Activated CD8-positive, alpha-beta memory T cell treated with anti-CD3 and anti-CD28 coated beads, Interleukin-2, amount 50 U/mL, for 48 hours (primary cell): Measurements from ENCODE around the gene SMG6.

Experiments used
- DNase-seq: peaks from one replicate; pipeline ENCODE4 v3.0.0-alpha.2; 2020

Gene SMG6

DNA sequence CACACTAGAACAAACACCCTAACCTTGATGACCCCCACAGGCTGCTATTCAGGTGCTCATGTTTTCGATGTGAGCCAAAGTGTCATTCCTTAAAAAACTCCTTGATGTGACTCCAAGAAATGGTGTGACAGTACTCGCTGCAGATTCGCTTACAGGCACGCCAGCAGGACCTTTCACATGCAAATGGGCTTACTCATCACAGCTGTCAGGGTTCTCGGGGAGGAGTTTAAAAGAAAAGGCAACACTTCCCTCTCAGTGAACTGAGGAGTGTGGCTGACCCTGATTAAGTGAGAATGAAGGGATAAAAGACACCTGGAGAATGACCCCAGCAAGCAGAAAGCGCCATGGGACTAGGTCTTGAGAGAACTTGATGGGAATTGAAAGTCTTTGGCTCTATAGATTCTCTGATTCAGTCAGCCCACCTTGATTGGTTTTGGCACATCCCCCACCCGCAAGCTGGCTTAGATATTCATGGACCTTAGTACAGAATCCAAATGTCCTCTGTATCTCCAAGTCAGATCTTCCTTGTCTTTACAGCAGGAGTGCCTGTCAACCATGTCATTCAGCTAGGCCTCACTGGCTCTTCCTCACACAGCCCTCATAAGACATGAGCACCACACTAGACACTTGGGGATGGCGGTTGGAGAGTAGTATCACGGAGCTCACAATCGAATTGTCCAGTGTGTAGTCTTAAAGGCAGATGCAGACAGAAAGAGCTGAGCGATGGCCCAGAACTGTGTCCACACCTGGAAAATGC lies 166.1 kb downstream of the SMG6 start:
- DNase-seq = no peak

DNA sequence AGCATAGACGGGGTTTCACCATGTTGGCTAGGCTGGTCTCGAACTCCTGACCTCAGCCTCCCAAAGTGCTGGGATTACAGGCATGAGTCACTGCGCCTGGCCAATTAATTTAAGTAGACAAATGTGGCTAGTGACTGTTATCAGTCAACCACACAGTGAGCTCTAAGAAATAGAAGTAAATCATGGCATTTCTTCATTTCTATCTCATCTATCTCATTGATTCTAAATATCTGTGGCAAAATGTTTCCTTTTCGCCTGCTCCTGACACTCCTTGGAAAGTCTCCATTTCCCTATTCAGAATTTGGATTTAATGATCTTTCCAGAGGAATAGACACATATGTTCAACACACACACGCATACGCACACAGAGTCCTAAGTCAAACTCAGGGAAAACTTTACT lies 167.3 kb downstream of the SMG6 start:
- DNase-seq = no peak

DNA sequence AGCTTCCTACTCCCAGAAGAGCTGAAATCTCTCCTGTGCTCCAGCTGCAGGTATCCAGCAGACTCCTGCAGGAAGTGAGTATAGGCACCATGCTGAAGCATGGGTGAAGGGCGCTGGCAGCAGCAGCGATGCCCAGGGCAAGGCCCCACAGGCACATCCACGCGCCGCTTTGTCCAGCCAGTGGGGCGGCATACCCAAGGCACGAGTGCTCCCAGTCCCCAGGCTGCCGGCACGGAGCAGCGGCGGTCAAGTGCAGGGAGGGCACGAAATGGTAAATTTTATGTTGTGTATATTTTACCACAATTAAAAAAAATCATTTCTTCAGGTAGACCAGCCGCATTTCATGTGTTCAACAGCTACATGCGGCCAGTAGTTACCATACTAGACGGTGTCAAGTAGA lies 175.6 kb downstream of the SMG6 start:
- no peak for DNase-seq

DNA sequence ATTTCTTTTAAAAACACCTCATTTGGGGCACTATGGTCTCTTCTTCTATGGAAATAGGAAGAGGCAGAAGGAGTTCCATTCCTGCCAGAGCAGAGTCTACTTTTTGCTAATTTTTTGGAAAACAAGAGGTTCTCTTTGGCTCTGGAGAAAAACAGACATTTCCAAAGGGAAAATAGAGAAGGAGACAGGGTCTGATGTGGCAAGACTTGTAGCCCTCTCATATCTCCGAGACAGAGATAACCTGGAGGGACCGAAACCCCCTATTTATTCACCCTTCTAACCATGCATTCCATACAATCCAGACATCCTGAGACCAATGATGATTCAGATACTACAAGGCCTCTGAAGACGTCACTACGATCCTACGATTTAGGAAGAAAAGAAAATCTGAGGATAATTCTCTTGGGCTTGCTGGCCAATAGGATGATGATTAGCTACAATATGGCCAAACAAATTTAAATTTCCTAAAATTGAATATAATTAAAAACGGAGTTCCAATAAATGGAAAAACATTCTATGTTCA lies 178.5 kb downstream of the SMG6 start:
- DNase-seq = no peak

DNA sequence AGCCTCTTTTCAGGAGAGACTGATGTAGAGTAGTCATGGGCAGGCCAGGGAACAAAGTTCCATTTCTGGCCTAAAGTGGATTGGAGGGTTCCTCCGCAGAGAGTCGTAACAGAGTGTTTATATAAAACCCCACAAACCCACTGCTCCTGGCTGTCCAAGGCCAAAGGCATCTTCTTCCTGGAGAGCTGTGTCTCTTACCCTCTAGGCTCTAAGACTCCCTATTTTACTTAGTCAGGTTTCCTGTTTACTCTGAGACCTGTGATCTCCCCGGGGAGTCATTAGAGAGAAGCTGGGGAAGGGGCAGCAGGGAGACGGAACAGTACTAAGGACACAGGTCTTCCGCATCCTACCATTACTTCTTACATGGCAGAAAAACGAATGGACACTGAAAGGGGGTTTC lies 179.2 kb downstream of the SMG6 start:
- no peak for DNase-seq

DNA sequence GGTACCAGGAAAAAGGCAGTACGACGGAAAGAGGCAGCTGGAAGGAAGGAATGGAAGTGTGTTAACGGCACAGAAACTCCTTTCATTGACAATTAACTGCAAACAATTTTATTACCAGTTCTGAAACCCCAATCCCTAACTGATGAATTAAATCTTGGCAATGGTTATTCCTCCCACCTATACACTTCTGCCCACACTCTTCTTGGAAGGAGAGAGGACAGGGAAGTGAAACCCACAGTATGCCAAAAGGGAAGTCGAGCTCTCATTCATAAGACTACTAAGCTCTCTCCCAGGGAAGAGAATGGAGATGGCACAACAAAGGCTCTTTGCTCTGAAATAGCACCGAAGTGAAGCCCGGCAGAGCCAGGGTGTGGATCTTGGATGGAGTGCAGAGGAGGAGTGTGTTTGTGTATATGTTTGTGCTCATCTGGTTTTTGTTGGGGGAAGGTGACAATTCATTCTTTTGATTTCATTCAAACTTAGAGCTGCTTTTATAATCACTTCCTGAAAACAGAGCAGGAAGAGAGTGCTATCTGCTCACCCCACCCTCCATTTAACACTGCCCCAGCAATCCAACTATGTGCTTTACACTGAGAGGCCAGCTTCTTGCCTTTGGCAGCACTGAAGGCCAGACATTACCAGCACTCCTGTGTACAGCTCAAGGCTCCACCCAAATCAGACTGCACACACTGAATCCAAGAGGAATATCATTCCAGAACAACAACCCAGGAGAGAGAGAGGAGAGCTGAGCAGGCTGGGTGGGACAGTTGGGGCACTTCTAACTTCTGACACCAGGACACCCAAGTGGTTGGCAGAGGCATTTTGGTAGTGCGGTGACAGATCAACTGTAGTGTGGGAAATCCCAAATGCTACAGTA lies 180.0 kb downstream of the SMG6 start:
- no peak for DNase-seq

DNA sequence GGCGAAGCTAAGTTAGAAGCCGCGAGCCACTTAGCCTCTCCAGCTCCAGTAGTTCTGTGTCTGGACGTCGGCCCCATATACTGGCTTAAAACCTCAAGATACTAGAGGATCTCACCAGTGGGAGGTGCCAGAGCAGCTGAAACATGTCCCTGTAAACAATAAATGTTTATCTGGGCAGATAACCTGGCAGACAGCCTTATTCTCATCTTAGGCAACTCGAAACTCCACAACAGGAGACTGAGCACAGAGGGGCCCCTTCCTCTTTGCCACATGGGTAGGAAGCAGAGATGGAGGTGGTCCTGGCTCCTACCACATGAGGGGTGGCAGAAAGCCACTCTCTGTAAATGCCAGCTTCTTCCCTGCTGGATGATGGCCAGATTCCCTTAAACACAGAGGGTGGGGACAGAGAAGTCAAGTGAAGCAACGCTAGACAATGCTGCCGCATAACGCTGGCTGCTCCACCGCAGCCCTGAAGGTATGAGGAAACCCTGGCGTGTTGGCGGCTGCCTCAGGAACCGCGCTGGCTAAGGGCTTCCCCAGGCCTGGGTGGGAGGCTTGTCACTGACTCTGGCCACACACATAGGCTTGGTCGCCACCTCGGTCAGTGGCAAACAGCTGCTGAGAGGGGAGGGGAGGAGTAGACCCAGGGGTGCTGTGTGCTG lies 180.8 kb downstream of the SMG6 start:
- DNase-seq = no peak

DNA sequence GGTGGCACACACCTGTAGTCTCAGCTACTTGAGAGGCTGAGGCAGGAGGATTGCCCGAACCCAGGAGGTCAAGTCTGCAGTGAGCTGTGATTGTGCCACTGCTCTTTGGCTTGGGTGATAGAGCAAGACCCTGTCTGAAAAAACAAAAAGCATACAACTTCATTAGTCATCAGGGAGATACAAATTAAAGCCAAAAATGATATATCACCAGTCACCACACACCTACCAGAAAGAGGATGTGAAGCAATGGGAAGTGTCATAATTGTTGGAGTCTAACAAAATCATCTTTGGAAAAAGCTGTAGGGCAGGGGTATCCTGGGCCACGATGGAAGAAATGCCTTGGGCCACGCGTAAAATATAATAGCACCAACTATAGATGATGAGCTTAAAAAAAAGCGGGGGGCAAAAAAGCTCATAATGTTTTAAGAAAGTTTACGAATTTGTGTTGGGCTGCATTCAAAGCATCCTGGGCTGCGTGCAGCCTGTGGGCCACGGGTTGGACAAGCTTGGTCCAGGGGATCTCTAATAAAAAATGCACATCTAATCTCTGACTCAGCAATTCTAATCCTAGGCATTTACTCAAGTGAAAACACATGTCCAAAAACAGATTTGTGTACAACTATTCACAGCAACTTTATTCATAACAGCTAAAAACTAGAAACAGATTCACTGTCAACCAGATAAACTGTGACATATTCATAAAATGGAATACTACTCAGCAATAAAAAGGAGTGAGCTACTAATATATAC lies 182.8 kb downstream of the SMG6 start:
- DNase-seq = peak; percentile 25

DNA sequence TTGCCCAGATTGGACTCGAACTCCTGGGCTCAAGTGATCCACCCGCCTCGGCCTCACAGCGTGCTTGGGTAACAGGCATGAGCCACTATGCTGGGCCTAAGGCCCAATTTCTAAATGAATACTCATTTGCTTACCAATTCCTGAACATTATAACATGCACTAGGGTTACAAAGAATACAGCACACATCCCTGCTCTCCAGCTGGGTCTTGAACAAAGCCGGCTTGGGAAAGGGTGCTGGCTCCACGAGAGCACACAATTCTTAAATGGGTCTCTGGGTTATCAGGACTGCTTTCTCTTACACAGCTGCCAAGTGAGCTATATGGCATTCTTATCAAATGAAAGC lies 190.3 kb downstream of the SMG6 start:
- no peak for DNase-seq

DNA sequence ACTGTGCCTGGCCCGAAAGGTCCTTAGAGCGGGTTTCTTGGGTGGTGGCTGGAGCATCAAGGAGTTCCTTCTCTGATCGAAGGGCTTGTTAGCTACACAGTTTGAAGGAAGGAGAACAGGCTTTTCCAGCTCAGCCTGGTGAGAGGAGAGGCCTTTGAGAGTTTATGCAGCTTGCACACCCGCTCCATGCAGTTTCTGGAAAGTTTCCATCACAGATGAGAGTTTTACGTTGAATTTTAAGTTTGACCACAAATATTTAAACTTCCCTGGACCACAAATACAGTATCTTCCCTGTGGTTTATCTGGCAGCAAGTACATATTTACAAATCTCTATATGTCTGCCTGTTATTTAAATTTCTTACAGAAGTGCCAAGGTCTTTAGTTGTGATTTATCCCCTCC lies 191.9 kb downstream of the SMG6 start:
- DNase-seq = no peak

DNA sequence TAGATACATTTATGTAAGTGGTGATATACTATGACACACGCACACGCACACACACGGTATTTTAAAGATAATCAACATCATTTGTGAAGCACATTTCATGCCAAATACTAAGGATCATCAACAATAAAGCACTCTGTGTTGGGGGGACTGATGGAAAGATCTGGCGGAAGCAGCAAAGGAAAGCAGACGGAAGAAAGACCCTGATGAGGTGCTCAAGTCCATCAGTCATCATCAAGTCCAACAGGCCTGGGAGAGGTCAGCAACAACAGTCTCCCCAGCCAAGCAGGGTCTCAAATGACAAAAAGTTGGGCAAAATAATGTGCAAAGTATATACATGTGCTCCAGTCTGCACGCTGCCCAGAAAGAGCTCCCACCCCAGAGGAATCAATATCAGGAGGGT lies 193.1 kb downstream of the SMG6 start:
- no peak for DNase-seq

DNA sequence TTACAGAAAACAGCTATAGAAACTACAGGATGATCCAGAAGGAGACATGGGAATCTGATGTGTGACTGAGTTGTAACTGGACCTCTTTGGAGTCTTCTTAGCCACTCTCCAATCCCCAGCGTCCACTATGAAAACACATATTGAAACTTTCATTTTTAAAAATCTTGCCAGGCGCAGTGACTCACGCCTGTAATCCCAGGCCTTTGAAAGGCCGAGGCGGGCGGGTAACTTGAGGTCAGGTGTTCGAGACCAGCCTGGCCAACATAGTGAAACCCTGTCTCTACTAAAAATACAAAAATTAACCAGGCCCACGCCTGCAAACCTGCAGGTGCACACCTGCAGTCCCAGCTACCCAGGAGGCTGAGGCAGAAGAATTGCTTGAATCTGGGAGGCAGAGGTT lies 195.4 kb downstream of the SMG6 start:
- no peak for DNase-seq

DNA sequence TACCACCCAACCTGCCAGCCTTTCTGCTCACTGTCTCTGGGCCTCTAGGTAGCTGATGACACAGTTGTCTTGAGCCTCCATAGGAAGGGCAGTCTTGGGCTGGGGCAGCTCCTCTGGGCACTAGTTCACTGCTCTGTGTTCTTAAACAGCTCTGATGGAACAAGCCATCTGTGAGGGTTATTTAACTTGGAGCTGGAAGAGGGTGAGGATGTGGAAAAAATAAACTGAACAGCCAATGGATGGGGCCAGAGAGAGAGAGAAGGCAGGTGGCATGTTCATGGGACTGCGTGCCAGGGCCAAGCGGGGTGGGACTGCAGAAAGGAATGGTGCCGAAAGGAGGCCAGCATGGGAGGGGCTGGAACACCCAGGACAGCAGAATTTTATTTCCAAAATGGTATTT lies 196.1 kb downstream of the SMG6 start:
- DNase-seq = no peak

DNA sequence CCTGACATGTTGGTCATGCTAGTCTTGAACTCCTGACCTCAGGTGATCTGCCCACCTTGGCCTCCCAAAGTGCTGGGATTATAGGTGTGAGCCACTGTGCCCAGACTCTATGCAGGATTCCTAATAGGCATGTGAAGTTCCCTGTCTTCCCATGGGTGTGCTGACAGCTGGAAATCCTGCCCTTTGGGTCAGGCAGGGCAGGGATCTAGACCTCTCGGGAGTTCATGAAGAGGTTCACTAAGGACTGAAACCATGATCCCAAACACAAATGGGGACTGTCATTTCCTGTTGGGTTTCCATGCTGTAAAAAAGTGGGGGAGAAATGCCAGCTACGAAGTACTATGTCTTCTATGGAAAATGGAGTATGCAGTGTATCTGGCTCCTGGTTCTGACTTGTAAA lies 196.5 kb downstream of the SMG6 start:
- DNase-seq = no peak

DNA sequence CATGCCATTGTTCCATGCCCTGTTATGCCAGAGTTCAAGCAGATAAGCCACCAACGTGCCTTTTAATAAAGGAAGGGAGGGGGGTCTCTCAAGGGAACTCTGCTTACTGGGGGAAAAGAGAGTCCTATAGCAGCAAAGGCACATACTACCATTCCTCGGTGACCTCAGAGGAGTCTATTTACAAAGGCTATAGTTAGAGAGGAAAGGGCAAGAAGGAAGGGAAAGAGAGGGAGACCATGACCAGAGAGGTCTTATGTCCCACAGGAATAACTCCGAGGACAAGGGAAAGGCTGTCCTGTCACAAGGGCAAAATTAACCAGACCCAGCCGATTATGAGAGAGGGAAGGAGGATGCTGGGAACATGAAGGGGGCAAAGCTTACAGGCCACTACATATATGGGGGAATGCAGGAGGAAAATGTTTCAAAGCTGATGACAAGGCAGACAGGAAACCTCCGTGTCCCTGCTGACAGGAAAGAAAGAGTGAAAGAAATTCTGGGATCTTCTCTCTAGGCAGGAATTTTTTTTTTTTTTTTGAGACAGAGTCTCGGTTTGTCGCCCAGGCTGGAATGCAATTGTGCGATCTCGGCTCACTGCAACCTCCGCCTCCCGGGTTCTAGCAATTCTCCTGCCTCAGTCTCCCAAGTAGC lies 197.2 kb downstream of the SMG6 start:
- no peak for DNase-seq

DNA sequence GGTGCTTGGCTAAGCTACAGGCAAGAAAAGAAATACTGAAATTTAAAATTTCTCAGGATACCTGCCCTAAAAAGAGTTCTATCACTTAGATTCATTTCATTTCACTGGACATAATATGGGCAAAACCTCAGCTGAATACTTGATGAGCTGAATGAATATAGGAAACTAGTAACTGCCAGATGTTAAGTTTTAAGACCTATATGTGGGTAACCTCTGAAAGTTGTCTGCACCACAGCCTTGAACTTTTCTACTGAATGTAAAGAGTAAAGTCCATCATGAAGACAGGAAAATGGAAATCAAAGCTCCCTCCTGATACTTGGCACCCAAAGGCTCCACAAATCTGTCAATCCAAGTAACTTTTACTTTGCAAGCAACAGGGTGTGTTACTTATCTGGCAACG lies 197.9 kb downstream of the SMG6 start:
- no peak for DNase-seq

DNA sequence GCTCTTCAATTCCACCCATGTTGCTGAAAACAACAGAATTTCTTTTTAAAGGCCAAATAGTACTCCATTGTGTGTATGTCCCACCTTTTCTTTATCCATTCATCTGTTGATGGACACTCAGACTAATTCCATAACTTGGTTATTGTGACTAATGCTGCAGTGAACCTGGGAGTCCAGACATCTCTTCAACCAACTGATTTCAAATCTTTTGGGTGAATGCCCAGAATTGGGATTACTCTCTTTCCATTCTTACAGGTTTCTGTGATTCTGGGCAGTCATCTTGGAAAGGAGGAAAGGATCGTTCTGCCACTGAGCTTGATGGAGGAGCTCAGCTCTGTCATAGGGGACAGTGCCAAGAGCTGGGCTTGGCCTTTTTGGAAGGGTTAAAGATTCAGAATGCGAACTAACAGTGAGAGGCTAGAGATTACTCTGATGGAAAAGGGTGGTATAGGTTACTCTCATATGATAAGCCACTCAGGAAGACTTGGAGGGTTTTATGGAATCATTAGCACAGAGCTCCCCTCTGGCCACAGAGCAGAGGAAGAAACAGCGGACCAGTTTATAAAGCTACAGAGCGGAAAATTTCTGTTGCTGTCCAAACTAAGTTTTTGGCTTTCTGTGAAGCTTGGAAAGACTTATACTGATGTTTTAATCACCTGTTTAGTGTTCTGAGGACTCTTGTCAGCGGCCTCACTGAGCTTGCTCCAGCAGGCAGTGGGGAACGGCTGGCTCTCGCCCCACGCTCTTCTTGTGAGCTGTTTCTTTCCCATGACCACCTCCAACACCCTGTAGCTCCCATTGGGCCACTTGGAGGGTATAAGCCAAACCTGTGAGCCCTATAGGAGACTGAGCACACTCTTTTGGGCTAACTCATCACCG lies 200.4 kb downstream of the SMG6 start:
- DNase-seq = no peak

DNA sequence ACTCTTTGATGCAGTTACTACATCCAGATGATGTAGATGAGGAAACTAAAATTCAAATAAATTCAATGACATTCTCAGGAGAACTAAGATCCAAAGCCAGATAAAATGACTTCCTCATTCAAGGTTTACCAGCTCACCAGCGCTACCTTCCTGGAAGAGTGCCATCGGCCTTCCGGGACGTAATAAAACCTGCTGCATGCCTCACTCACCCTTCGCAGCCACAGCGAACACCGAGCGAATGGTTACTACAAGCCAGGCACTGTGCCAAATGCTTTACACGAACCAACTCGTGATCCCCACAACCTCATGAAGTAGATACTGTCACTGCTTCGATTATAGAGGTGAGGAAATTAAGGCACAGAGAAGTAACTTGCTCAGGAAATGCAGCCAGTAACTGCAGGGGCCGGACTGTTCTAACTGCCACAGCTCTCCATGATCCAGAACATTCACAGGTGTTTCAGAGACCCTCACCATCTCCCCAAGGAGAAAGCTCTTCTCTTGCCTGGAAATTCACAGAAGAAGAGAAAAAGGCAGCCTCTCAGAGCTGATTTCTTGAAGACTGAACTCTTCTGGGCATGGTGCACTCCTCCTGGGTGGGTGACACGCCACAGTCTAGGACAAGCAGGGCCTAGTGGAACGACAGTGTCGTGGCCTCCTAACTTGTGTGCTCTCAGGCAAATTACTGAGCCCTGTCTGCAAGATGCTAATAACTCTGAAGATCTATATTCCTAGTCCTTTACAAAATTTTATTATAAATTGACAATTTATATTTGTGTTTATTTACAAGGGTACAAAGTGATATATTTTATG lies 201.9 kb downstream of the SMG6 start:
- DNase-seq = no peak

DNA sequence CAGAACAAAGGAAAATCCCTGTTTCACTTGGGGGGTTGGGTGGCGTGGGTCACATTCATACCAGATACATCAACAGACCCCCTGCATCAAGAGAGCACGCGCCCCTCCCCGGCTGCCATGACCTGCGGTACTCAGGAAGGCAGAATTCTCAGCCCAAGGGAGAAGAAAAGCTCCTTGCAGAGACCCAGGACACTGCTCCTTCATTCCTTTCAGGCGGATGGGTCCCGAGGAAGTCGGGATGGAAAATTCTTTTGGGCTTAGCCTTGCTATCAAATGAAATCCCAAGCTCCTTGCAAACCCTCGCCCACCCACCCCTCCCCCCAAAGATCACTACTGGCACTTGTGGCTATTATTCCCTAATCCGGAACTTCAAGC lies 208.1 kb downstream of the SMG6 start:
- DNase-seq = no peak

DNA sequence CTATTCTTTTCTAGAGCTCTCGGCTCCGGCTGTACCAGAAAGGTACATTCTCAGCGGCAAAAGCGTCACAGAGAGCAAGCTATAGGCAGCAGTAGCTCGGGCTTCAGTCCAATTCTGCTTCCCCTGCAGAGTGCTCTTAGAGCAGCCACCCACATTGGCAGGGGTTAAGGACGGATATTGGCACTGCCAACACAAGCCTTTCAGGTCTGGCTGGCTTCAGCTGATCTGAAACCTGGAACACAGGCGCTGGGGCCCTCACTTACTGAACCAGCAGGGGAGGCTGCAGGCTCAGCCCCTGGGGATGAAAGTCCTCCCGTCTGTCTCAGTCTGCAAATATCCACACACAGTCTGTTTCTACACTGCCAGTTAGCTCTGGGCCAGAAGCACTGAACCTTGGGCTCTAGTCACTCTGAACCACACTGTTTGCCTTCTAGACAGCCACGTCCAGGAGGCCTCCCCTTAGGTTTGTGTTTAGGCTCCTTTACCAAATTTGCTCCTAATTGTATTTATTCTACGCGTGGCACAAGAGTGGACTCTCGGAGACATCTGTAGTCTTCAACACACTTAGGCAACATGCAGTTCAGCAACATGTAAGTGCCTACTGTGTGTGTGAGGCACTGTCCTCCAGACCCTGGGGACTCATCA lies 208.6 kb downstream of the SMG6 start:
- DNase-seq = no peak
